Activated naive CD4-positive, alpha-beta T cell treated with anti-CD3 and anti-CD28 coated beads, Interleukin-2, amount 50 U/mL, for 24 hours (primary cell): ENCODE data around the gene R3HDM2.

Source experiments
- H3K27ac Mint-ChIP-seq: one replicate; pipeline ENCODE4 v1.8.0; 2021; ENCODE audit warnings: mild to moderate bottlenecking, mixed read lengths
- H3K27me3 Mint-ChIP-seq: one replicate; pipeline ENCODE4 v1.8.0; 2021; ENCODE audit warnings: mixed read lengths
- H3K36me3 Mint-ChIP-seq: one replicate; pipeline ENCODE4 v1.8.0; 2021; ENCODE audit warnings: mixed read lengths
- H3K4me1 Mint-ChIP-seq: one replicate; pipeline ENCODE4 v1.8.0; 2021; ENCODE audit warnings: mixed read lengths
- H3K4me3 Mint-ChIP-seq: one replicate; pipeline ENCODE4 v1.8.0; 2021; ENCODE audit warnings: mild to moderate bottlenecking, mixed read lengths
- H3K9me3 Mint-ChIP-seq: one replicate; pipeline ENCODE4 v1.8.0; 2021; ENCODE audit warnings: mixed read lengths

Gene R3HDM2

DNA sequence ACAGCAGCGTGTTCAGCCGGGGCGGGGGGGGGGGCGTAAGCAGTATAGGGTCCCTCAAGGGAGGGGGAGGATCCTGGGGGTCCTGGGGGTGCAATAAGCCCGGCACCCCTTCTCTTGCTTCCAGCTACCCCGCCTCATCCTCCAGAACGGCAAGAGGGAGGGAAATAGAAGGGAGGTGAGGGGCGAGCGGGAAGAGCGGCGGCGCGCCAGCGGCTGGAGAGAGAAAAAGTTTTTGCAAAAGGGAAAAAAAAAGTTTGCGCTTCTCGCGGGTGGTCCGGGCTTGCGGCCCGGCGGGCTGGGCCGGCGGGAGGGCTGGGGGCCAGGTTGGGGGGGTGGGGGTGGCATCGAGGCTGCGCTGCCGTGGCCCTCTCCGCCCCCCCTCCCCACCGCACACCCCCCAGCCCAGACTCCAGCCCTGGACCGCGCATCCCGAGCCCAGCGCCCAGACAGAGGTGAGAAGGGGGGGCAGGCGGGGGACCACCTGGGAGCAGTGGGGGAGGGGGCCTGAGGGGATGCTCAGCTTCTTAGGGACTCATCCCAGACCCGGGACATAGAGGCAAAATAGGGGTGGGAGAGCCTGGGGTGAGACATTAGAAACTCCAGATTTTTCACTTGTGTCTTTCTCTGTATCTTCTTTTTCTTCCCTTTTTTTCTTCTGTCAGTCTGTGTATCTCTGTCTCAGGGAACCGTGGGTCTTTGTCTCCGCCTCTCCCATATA, 29.1 kb upstream of the R3HDM2 start, which contains the start of gene GLI1:
TSS of gene GLI1 (plus strand) at position 36 of the 718 bp plus-strand sequence. CDS start 3,907 bp downstream, outside the sequence.
- peaks cover 48% of the 10 kb centered on the region for H3K4me1 Mint-ChIP-seq
- no peaks in the 10 kb centered on the region for H3K9me3 Mint-ChIP-seq
- H3K4me3 Mint-ChIP-seq: peak within 1 kb of the TSS; percentile 93
- no peaks in the 10 kb centered on the region for H3K36me3 Mint-ChIP-seq
- peaks cover 2% of the 10 kb centered on the region for H3K27me3 Mint-ChIP-seq
- H3K27ac Mint-ChIP-seq: peak within 1 kb of the TSS; percentile 94

- H3K4me1 Mint-ChIP-seq: peaks cover 48% of the 10 kb centered on the region
- H3K27me3 Mint-ChIP-seq: peaks cover 2% of the 10 kb centered on the region
- H3K36me3 Mint-ChIP-seq: no peaks in the 10 kb centered on the region
- H3K9me3 Mint-ChIP-seq: no peaks in the 10 kb centered on the region
- peak overlapping the region; percentile 94 for H3K27ac Mint-ChIP-seq
- peak overlapping the region; percentile 93 for H3K4me3 Mint-ChIP-seq
Measured at GRCh38 chr12:57459055-57459749, 28.4 kb upstream of the R3HDM2 start.

DNA sequence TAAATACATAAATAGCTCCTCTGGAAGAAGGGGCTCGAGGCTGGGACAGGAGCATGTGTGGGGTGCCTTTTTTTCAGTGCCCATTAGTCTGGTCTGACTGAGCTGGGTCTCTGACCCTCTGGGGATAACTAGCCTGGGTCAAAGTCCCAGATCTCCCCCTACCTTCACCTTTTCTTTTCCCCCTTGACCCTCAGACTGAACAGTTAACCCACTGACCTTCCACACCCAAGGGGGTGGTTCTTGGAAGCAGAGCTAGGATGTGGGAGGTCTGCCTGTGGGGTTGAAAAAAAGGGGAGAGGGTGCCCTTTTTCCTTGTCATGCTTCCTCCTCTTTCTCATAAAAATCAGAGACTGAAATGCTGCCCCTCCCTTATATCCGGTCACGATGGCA, 27.8 kb upstream of the R3HDM2 start:
- peaks cover 45% of the 10 kb centered on the region for H3K4me1 Mint-ChIP-seq
- H3K27ac Mint-ChIP-seq: peak overlapping the region; percentile 94

GRCh38 chr12:57456737-57457490, 26.1 kb upstream of the R3HDM2 start:
- H3K4me3 Mint-ChIP-seq: no peak overlapping the region
- no peaks in the 10 kb centered on the region for H3K9me3 Mint-ChIP-seq
- H3K27ac Mint-ChIP-seq: no peak overlapping the region
- H3K27me3 Mint-ChIP-seq: peaks cover 2% of the 10 kb centered on the region
- H3K36me3 Mint-ChIP-seq: no peaks in the 10 kb centered on the region
- H3K4me1 Mint-ChIP-seq: peaks cover 37% of the 10 kb centered on the region

More for the DNA sequence above, 27.8 kb upstream of the R3HDM2 start:
- peaks cover 2% of the 10 kb centered on the region for H3K27me3 Mint-ChIP-seq
- peak overlapping the region; percentile 93 for H3K4me3 Mint-ChIP-seq
- no peaks in the 10 kb centered on the region for H3K9me3 Mint-ChIP-seq
- no peaks in the 10 kb centered on the region for H3K36me3 Mint-ChIP-seq

- peak overlapping the region; percentile 35 for H3K27ac Mint-ChIP-seq
- H3K4me1 Mint-ChIP-seq: peaks cover 31% of the 10 kb centered on the region
- no peaks in the 10 kb centered on the region for H3K36me3 Mint-ChIP-seq
- H3K27me3 Mint-ChIP-seq: peaks cover 2% of the 10 kb centered on the region
- H3K4me3 Mint-ChIP-seq: peak overlapping the region; percentile 51
- H3K9me3 Mint-ChIP-seq: no peaks in the 10 kb centered on the region
Measured at GRCh38 chr12:57456145-57456700, 25.4 kb upstream of the R3HDM2 start.

GRCh38 chr12:57455374-57456144, 24.7 kb upstream of the R3HDM2 start:
- no peaks in the 10 kb centered on the region for H3K9me3 Mint-ChIP-seq
- H3K36me3 Mint-ChIP-seq: no peaks in the 10 kb centered on the region
- H3K27me3 Mint-ChIP-seq: peaks cover 2% of the 10 kb centered on the region
- H3K4me3 Mint-ChIP-seq: peak overlapping the region; percentile 51
- peak overlapping the region; percentile 35 for H3K27ac Mint-ChIP-seq
- H3K4me1 Mint-ChIP-seq: peaks cover 26% of the 10 kb centered on the region

DNA sequence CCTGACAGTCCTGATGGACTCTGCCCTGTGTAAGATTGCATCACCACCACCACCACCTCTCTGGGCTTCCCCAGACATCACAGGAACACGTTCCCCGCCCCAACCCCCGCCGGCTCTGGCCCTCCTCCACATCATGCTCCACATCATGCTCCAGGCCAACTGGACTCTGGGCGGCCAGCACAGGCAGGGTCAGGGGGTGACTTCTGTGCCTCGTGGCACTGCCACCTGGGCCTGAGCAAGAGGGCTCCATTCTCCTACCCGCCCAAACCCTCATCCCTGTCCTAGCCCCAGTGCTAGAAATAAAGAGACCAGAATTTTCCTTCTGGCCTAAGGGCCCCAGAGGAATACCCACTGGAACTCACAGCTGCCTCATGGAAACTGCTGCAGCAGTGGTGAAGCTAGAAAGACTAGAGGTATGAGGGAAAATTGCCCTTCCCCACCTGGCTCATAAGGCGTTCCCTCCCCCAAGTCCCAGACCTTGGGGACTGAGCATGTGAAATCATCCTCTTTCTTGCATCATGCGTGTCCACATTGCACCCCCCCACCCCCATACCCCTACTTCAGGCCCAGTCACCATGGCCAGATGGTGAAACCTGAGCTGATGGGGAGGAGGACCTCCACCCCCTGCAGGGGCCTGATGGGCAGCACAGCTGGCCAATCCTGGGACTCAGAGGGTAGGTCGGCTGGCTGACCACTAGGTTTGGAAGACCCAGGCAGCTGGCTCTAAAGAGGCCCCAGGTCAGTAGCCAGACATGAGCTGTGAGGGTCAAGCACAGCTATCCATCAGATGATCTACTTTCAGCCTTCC, 23.9 kb upstream of the R3HDM2 start, which contains the start of gene INHBE:
TSS of gene INHBE (plus strand) at position 742 of the 808 bp plus-strand sequence. CDS start 230 bp downstream, outside the sequence.
- Mint-ChIP-seq H3K4me3 (peak within 1 kb of the TSS; percentile 51), H3K27me3 (no peaks in the 10 kb centered on the region), H3K27ac (peak within 1 kb of the TSS; percentile 35), H3K36me3 (no peaks in the 10 kb centered on the region), H3K9me3 (no peaks in the 10 kb centered on the region), H3K4me1 (peaks cover 21% of the 10 kb centered on the region)

GRCh38 chr12:57454213-57454565, 23.3 kb upstream of the R3HDM2 start:
- Mint-ChIP-seq H3K36me3 (no peaks in the 10 kb centered on the region), H3K4me1 (peaks cover 15% of the 10 kb centered on the region), H3K27me3 (no peaks in the 10 kb centered on the region), H3K4me3 (no peak overlapping the region), H3K27ac (no peak overlapping the region), H3K9me3 (no peaks in the 10 kb centered on the region)

DNA sequence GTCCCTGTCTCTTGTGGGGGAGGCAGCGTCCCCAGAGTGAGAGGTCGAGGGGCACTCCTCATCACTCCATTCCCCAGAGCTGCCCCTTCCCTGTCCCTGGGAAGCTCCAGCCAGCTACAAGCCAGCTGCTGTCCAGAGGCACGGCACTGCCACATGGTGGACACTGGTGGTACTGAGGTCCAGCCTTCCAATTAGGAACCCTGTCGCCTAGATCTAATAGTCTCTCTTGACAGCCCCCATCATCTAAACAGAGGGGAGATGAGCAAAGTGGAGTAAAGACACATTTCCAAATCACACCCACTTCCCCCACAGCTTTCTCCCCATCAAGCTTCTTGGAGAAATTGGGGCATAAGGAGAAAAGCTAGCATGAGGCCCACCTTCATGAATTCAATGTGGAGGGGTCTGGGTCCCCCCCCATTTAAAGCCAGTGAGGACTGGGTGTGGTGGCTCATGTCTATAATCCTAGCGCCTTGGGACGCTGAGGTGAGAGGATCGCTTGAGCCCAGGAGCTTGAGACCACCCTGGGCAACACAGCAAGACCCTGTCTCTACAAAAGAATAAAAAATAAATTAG, 22.2 kb upstream of the R3HDM2 start:
- Mint-ChIP-seq H3K4me3 (no peak overlapping the region), H3K9me3 (no peaks in the 10 kb centered on the region), H3K27me3 (no peaks in the 10 kb centered on the region), H3K4me1 (peaks cover 9% of the 10 kb centered on the region), H3K36me3 (no peaks in the 10 kb centered on the region), H3K27ac (no peak overlapping the region)

- peaks cover 9% of the 10 kb centered on the region for H3K4me1 Mint-ChIP-seq
- no peaks in the 10 kb centered on the region for H3K36me3 Mint-ChIP-seq
- H3K9me3 Mint-ChIP-seq: no peaks in the 10 kb centered on the region
- no peak overlapping the region for H3K27ac Mint-ChIP-seq
- H3K27me3 Mint-ChIP-seq: no peaks in the 10 kb centered on the region
- no peak overlapping the region for H3K4me3 Mint-ChIP-seq
Measured at GRCh38 chr12:57452181-57452936, 21.5 kb upstream of the R3HDM2 start.

GRCh38 chr12:57451233-57451778, 20.5 kb upstream of the R3HDM2 start:
- H3K4me1 Mint-ChIP-seq: peaks cover 8% of the 10 kb centered on the region
- no peak overlapping the region for H3K27ac Mint-ChIP-seq
- no peaks in the 10 kb centered on the region for H3K36me3 Mint-ChIP-seq
- H3K9me3 Mint-ChIP-seq: no peaks in the 10 kb centered on the region
- H3K27me3 Mint-ChIP-seq: no peaks in the 10 kb centered on the region
- H3K4me3 Mint-ChIP-seq: no peak overlapping the region

GRCh38 chr12:57450057-57450456, 19.2 kb upstream of the R3HDM2 start:
- Mint-ChIP-seq H3K27me3 (no peaks in the 10 kb centered on the region), H3K36me3 (no peaks in the 10 kb centered on the region), H3K4me1 (no peaks in the 10 kb centered on the region), H3K27ac (no peak overlapping the region), H3K4me3 (no peak overlapping the region), H3K9me3 (no peaks in the 10 kb centered on the region)

DNA sequence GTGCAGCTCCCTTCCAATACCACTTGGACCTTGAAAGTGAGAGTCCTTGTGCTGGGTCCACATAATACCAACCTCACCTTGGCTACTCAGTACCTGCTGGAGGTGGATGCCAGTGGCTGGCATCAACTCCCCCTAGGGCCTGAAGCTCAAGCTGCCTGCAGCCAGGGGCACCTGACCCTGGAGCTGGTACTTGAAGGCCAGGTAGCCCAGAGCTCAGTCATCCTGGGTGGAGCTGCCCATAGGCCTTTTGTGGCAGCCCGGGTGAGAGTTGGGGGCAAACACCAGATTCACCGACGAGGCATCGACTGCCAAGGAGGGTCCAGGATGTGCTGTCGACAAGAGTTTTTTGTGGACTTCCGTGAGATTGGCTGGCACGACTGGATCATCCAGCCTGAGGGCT, 18.5 kb upstream of the R3HDM2 start:
- Mint-ChIP-seq H3K9me3 (no peaks in the 10 kb centered on the region), H3K4me3 (no peak overlapping the region), H3K27ac (no peak overlapping the region), H3K36me3 (no peaks in the 10 kb centered on the region), H3K4me1 (no peaks in the 10 kb centered on the region), H3K27me3 (no peaks in the 10 kb centered on the region)
